Measurements from ENCODE around the gene HOXA1.

DNA sequence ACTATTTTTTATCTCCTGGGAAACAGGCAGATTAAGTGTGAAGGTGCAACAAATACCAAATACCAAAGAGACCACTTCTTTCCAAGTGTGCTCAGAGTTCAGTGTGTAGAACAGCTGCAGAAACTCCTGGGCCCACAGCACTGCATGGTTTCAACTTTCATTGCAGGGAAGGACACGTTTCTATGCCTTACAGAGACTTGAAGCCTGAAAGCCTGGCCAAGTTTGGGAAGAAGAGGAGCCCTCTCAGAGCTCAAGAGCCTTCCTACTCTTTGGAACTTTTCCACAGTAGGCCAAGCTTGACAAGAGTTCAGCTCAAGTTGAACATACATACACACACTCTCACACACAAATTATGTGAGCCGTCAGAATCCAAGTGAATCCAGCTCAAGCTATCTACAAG lies 32.2 kb upstream of the HOXA1 start:
- no peak for TF ChIP-seq EZH2 (IDR thresholded peaks at IDR 0.05; ENCODE audit: borderline replicate concordance, low read depth, low read length, severe bottlenecking)
- TF ChIP-seq, protein P1, sequence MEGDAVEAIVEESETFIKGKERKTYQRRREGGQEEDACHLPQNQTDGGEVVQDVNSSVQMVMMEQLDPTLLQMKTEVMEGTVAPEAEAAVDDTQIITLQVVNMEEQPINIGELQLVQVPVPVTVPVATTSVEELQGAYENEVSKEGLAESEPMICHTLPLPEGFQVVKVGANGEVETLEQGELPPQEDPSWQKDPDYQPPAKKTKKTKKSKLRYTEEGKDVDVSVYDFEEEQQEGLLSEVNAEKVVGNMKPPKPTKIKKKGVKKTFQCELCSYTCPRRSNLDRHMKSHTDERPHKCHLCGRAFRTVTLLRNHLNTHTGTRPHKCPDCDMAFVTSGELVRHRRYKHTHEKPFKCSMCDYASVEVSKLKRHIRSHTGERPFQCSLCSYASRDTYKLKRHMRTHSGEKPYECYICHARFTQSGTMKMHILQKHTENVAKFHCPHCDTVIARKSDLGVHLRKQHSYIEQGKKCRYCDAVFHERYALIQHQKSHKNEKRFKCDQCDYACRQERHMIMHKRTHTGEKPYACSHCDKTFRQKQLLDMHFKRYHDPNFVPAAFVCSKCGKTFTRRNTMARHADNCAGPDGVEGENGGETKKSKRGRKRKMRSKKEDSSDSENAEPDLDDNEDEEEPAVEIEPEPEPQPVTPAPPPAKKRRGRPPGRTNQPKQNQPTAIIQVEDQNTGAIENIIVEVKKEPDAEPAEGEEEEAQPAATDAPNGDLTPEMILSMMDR (IDR thresholded peaks at IDR 0.05; ENCODE audit: borderline replicate concordance, extremely low read depth, low read length, poor library complexity, severe bottlenecking), result no peak

Measured in DND-41 (cell line).